ENCODE results near the gene GAL3ST1. TPM values are rescaled to one million over a fixed set of nuclear protein-coding genes. Genes with fewer than 3 reads are reported as not detected.
A peak's percentile ranks its signal among the peaks of the same experiment; 100 is the strongest.
"Not testable (repeated sequence)": the region's sequence is repeated elsewhere in the genome, so short reads cannot be mapped to it uniquely, and the experiment has no call there.

The GAL3ST1 gene
- total RNA-seq, 1 donor: not detected

DNA sequence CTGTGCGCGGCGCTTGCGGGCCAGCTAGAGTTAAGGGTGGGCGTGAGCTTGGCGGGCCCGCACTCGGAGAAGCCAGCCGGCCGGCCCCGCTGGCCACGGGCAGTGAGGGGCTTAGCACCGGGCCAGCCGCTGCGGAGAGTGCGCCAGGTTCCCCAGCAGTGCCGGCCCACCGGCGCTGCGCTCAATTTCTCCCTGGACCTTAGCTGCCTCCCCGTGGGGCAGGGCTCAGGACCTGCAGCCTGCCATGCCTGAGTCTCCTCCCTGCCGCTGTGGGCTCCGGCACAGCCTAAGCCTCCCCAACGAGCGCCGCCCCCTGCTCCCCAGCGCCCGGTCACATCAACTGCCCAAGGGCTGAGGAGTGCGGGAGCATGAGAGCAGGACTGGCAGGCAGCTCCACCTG lies 22.4 kb upstream of the GAL3ST1 start:
- DNase-seq (ENCODE audit: insufficient read length, low spot score, missing footprints): no peak
- H3K36me3 ChIP-seq (ENCODE audit: insufficient read depth, low read length): no peaks in the 10 kb centered on the region
- H2AFZ ChIP-seq (ENCODE audit: low read length): no peak overlapping the region
- TF ChIP-seq CTCF (IDR thresholded peaks at IDR 0.05; ENCODE audit: extremely low read depth, low read depth, low read length): no peak
- no peaks in the 10 kb centered on the region for H3K9me3 ChIP-seq (ENCODE audit: low read depth, low read length)
- H3K79me2 ChIP-seq (ENCODE audit: insufficient read depth, low read length): no peaks in the 10 kb centered on the region
- no peak overlapping the region for H3K27ac ChIP-seq (ENCODE audit: low read depth, low read length)
- no peaks in the 10 kb centered on the region for H3K4me1 ChIP-seq (ENCODE audit: insufficient read depth, low read length)
- peaks cover 5% of the 10 kb centered on the region for H3K27me3 ChIP-seq (ENCODE audit: insufficient read depth, low read length)
- no peak overlapping the region for H3K4me2 ChIP-seq (ENCODE audit: insufficient read depth, low read length)
- no peaks in the 10 kb centered on the region for H4K20me1 ChIP-seq (ENCODE audit: insufficient read depth, low read length)
- no peak overlapping the region for H3K4me3 ChIP-seq (ENCODE audit: insufficient read depth, low read length)

- Histone ChIP-seq H3K9me3 (ENCODE audit: low read depth, low read length) (no peaks in the 10 kb centered on the region), H2AFZ (ENCODE audit: low read length) (no peak overlapping the region), H3K36me3 (ENCODE audit: insufficient read depth, low read length) (no peaks in the 10 kb centered on the region), H3K79me2 (ENCODE audit: insufficient read depth, low read length) (peaks cover 6% of the 10 kb centered on the region), H3K4me3 (ENCODE audit: insufficient read depth, low read length) (no peak overlapping the region), H3K4me2 (ENCODE audit: insufficient read depth, low read length) (no peak overlapping the region), H3K27me3 (ENCODE audit: insufficient read depth, low read length) (peaks cover 5% of the 10 kb centered on the region), H3K27ac (ENCODE audit: low read depth, low read length) (no peak overlapping the region), H4K20me1 (ENCODE audit: insufficient read depth, low read length) (no peaks in the 10 kb centered on the region), H3K4me1 (ENCODE audit: insufficient read depth, low read length) (no peaks in the 10 kb centered on the region)
- no peak for DNase-seq (ENCODE audit: insufficient read length, low spot score, missing footprints)
- no peak for TF ChIP-seq CTCF (IDR thresholded peaks at IDR 0.05; ENCODE audit: extremely low read depth, low read depth, low read length)
These were observed 21.7 kb upstream of the GAL3ST1 start for GRCh38 chr22:30596199-30596598.

GRCh38 chr22:30592360-30592713 lies 17.9 kb upstream of the GAL3ST1 start:
- peaks cover 35% of the 10 kb centered on the region for H3K79me2 ChIP-seq (ENCODE audit: insufficient read depth, low read length)
- H3K27me3 ChIP-seq (ENCODE audit: insufficient read depth, low read length); H3K4me1 ChIP-seq (ENCODE audit: insufficient read depth, low read length); DNase-seq (ENCODE audit: insufficient read length, low spot score, missing footprints); H3K9me3 ChIP-seq (ENCODE audit: low read depth, low read length): not testable (repeated sequence)
- H3K27ac ChIP-seq (ENCODE audit: low read depth, low read length): peak overlapping the region; percentile 96
- peak overlapping the region; percentile 93 for H3K4me2 ChIP-seq (ENCODE audit: insufficient read depth, low read length)
- H2AFZ ChIP-seq (ENCODE audit: low read length): peak overlapping the region; percentile 70
- peaks cover 23% of the 10 kb centered on the region for H3K36me3 ChIP-seq (ENCODE audit: insufficient read depth, low read length)
- H4K20me1 ChIP-seq (ENCODE audit: insufficient read depth, low read length): peaks cover 20% of the 10 kb centered on the region
- peak overlapping the region; percentile 85 for H3K4me3 ChIP-seq (ENCODE audit: insufficient read depth, low read length)

DNA sequence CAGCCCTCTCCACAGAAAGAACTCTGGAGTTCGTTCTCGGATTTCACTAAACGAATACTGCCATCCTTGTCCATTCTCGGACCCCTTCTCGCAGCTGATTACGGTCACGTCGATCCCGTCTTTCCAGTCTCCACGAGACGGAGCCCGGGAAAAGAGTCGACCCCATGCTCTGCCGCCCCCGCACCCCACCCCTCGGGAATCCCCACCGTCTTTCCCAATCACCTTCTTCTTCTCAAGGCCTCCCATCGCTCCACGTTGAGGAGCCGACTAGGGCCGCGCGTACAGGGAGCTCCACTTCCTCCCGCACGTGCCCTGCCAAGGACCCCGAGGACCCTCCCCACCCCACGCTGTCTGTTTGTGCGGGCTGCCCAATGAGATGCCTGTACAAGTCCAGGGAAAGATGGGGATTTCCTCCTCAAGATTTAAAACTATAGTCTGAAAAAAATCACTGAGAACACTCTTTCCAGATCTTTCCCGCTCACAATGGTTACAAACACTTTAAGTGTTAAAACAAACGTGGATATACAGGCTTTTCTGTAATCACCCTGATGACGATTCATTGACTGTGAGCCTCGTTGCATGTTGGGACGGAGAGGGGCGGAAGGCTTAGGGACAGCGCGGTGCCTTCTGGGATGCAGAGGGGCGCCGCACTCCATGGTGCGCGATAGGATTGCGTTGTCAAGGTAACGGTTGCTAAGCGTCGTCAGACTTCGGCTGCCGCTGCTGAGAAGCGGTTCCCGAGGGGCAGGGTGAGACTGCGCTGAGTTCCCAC lies 17.3 kb upstream of the GAL3ST1 start, which contains the start of gene PES1:
Gene PES1 (minus strand): TSS at position 323 of the 772 bp plus-strand sequence. CDS start 77 bp downstream, at position 246.
- Histone ChIP-seq H3K27ac (ENCODE audit: low read depth, low read length) (peak within 1 kb of the TSS; percentile 96), H3K9me3 (ENCODE audit: low read depth, low read length) (no peaks in the 10 kb centered on the region)

More for the DNA sequence above, 17.3 kb upstream of the GAL3ST1 start, which contains the start of gene PES1:
- H3K27me3 ChIP-seq (ENCODE audit: insufficient read depth, low read length): peaks cover 5% of the 10 kb centered on the region
- H3K4me3 ChIP-seq (ENCODE audit: insufficient read depth, low read length): peak within 1 kb of the TSS; percentile 85
- peak; percentile 99 for DNase-seq (ENCODE audit: insufficient read length, low spot score, missing footprints)
- H3K4me2 ChIP-seq (ENCODE audit: insufficient read depth, low read length): peak within 1 kb of the TSS; percentile 93
- peaks cover 36% of the 10 kb centered on the region for H3K79me2 ChIP-seq (ENCODE audit: insufficient read depth, low read length)
- peaks cover 20% of the 10 kb centered on the region for H4K20me1 ChIP-seq (ENCODE audit: insufficient read depth, low read length)
- H3K4me1 ChIP-seq (ENCODE audit: insufficient read depth, low read length): peaks cover 8% of the 10 kb centered on the region
- H2AFZ ChIP-seq (ENCODE audit: low read length): peak within 1 kb of the TSS; percentile 70
- TF ChIP-seq CTCF (IDR thresholded peaks at IDR 0.05; ENCODE audit: extremely low read depth, low read depth, low read length): no peak
- H3K36me3 ChIP-seq (ENCODE audit: insufficient read depth, low read length): peaks cover 29% of the 10 kb centered on the region

Measured in osteoblast (primary cell).